Natural killer cell (primary cell): ENCODE results near the gene PRELP. TPM values are rescaled to one million over a fixed set of nuclear protein-coding genes. Genes with fewer than 3 reads are reported as not detected.

ENCODE experiments used
- ATAC-seq, 3 donors: fragments of 150-1000 bp in 2 of 3; fragments of 200-7000 bp in 1 of 3; cut with Tn5 transposase; 1 replicate in 1 of 3; 2 replicates in 2 of 3; pipeline ENCODE4 v1.10.0; 2021; ENCODE audit warnings: mild to moderate bottlenecking in 2 of 3, moderate library complexity in 2 of 3
- DNase-seq, 2 donors: peaks; one replicate each; pipeline versions ENCODE4 v3.0.0 to v3.0.0-alpha.2; 2013 to 2021; ENCODE audit warnings: mixed read lengths in 1 of 2
- H3K27ac ChIP-seq: one replicate; pipeline ENCODE4 v1.5.1; 2013; ENCODE audit warnings: mild to moderate bottlenecking, low read length
- H3K27me3 ChIP-seq: one replicate; pipeline ENCODE4 v1.6.1; 2013; ENCODE audit warnings: low read length; ENCODE audit not compliant: control insufficient read depth, insufficient read depth
- H3K36me3 ChIP-seq: one replicate; pipeline ENCODE4 v1.6.1; 2013; ENCODE audit warnings: low read length; ENCODE audit not compliant: control insufficient read depth, insufficient read depth
- H3K4me1 ChIP-seq: one replicate; pipeline ENCODE4 v1.6.1; 2013; ENCODE audit warnings: low read length; ENCODE audit not compliant: control insufficient read depth, insufficient read depth
- H3K4me3 ChIP-seq: one replicate; pipeline ENCODE4 v1.5.1; 2013; ENCODE audit warnings: low read length
- H3K9me3 ChIP-seq: one replicate; pipeline ENCODE4 v1.6.1; 2013; ENCODE audit warnings: low read length; ENCODE audit not compliant: control insufficient read depth, insufficient read depth
- H3K27ac Mint-ChIP-seq, 2 donors: one replicate each; pipeline ENCODE4 v1.8.0; 2022; ENCODE audit warnings: mild to moderate bottlenecking in 2 of 2, mixed read lengths in 2 of 2, moderate library complexity in 1 of 2
- H3K27me3 Mint-ChIP-seq, 2 donors: one replicate each; pipeline ENCODE4 v1.8.0; 2022; ENCODE audit warnings: low read depth in 2 of 2, mixed read lengths in 2 of 2
- H3K36me3 Mint-ChIP-seq: one replicate; pipeline ENCODE4 v1.8.0; 2022; ENCODE audit warnings: mixed read lengths
- H3K4me1 Mint-ChIP-seq, 2 donors: one replicate each; pipeline ENCODE4 v1.8.0; 2022; ENCODE audit warnings: mixed read lengths in 2 of 2
- H3K4me3 Mint-ChIP-seq: one replicate; pipeline ENCODE4 v1.8.0; 2022; ENCODE audit warnings: mild to moderate bottlenecking, moderate library complexity, mixed read lengths
- H3K9me3 Mint-ChIP-seq, 2 donors: one replicate each; pipeline ENCODE4 v1.8.0; 2022; ENCODE audit warnings: mixed read lengths in 2 of 2
- WGBS: methylation state at CpG from one replicate; pipeline ENCODE4 v1.1.7; 2013; ENCODE audit warnings: missing lambda C conversion rate; ENCODE audit not compliant: insufficient coverage; 5-methylcytosine and 5-hydroxymethylcytosine counted together
- intact Hi-C: fragments of 100-400 bp; cut with micrococcal nuclease; formaldehyde crosslinking; loops from one replicate; pipeline ENCODE4 v1.14.2; 2022
- total RNA-seq, 4 donors: library from RNA; stranded (reverse); fragments of 120-200 nt in 1 of 4; gene quantifications; one replicate each; pipeline versions ENCODE4 v1.2.3 to v1.2.4, GENCODE V29; 2013 to 2022
- TF ChIP-seq, protein P1 (sequence below): fragments of 200-600 bp; IDR thresholded peaks from one replicate; pipeline ENCODE4 v1.8.0; 2022; ENCODE audit warnings: antibody characterized with exemption

The PRELP gene
- total RNA-seq, 3 donors from 2014 or later (not counting 1 experiment from before 2014, with no cell fraction given): not detected

DNA sequence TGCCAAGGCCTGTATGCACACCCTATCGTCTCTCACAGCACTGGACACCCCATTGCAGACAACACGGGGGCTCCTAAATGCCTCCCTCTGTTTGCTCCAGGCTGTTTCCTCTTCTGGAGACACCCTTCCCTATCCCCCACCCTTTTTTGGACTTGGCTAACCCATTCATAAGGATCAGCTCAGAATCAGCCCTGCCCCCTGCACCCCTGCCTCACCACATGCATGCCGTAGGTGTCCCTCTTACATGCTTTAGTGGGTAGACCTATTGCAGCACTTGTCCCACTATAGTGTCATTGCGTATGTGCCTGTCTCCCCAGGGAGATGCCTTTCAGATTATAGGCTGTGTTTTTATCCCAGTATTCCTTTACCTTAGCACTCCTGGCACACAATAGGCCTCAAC is 49.2 kb downstream of the PRELP start:
- Mint-ChIP-seq H3K27ac (no peak overlapping the region), H3K9me3 (no peaks in the 10 kb centered on the region), H3K4me1 (peaks cover 0 to 4% of the 10 kb centered on the region in 2 donors), H3K4me3 (no peak overlapping the region), H3K27me3 (no peaks in the 10 kb centered on the region), H3K36me3 (no peaks in the 10 kb centered on the region)
- no peak overlapping the region for H3K4me3 ChIP-seq
- ATAC-seq: no peak
- WGBS: 92% methylated on average over 4 of the region's 4 CpGs
- H3K4me1 ChIP-seq: no peaks in the 10 kb centered on the region
- DNase-seq: no peak
- no peaks in the 10 kb centered on the region for H3K36me3 ChIP-seq
- H3K27me3 ChIP-seq: no peaks in the 10 kb centered on the region
- intact Hi-C loops: no loop called here
- TF ChIP-seq, protein P1, sequence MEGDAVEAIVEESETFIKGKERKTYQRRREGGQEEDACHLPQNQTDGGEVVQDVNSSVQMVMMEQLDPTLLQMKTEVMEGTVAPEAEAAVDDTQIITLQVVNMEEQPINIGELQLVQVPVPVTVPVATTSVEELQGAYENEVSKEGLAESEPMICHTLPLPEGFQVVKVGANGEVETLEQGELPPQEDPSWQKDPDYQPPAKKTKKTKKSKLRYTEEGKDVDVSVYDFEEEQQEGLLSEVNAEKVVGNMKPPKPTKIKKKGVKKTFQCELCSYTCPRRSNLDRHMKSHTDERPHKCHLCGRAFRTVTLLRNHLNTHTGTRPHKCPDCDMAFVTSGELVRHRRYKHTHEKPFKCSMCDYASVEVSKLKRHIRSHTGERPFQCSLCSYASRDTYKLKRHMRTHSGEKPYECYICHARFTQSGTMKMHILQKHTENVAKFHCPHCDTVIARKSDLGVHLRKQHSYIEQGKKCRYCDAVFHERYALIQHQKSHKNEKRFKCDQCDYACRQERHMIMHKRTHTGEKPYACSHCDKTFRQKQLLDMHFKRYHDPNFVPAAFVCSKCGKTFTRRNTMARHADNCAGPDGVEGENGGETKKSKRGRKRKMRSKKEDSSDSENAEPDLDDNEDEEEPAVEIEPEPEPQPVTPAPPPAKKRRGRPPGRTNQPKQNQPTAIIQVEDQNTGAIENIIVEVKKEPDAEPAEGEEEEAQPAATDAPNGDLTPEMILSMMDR: no peak
- H3K9me3 ChIP-seq: no peaks in the 10 kb centered on the region
- no peak overlapping the region for H3K27ac ChIP-seq

DNA sequence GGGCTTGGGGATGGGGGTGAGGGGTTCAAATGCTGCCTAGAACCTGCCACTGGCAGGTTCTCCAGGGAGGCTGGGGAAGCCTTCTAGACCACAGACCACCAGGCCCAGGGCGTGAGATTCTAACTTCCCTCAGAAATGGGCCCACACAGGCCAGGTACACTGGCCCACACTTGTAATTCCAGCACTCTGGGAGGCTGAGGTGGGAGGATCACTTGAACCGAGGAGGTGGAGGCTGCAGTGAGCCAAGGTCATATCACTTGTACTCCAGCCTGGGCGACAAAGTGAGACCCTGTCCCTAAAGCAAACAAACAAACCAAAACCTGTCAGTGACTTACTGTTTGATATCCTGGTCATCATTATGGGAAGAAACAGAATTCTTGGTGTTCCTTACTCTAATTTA is 50.1 kb downstream of the PRELP start:
- 79% methylated on average over 2 of the region's 3 CpGs for WGBS

DNA sequence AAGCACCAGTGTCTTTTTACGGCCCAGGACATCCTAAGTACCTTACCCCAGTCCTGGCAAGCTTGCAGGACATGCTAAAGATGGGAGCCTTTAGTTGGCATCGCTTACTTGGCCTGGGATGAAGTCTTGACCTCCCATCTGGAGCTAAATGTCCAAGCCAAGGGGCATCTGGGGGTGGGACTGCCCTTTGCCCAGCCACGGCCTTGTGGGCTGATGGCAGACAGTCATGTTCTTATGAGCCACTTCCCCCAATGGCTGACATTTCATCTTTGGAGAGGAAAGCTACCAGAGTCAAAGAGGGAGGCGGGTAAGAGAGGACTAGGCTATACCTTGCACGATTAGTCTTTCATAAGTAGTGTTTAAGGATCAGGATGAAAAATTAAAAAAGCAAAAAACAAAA is 50.5 kb downstream of the PRELP start:
- no peaks in the 10 kb centered on the region for H3K36me3 ChIP-seq
- Mint-ChIP-seq H3K27ac (no peak overlapping the region), H3K4me1 (peaks cover 0 to 4% of the 10 kb centered on the region in 2 donors), H3K4me3 (no peak overlapping the region), H3K9me3 (no peaks in the 10 kb centered on the region), H3K27me3 (no peaks in the 10 kb centered on the region), H3K36me3 (no peaks in the 10 kb centered on the region)
- no peaks in the 10 kb centered on the region for H3K27me3 ChIP-seq
- H3K4me1 ChIP-seq: no peaks in the 10 kb centered on the region
- TF ChIP-seq, protein P1: no peak
- DNase-seq (no peak), ATAC-seq (no peak)
- no peak overlapping the region for H3K4me3 ChIP-seq
- intact Hi-C loops: no loop called here
- WGBS: 86% methylated on average over 4 of the region's 5 CpGs
- H3K9me3 ChIP-seq: no peaks in the 10 kb centered on the region
- H3K27ac ChIP-seq: no peak overlapping the region

More for the DNA sequence above, 50.1 kb downstream of the PRELP start:
- Mint-ChIP-seq H3K4me3 (no peak overlapping the region), H3K36me3 (no peaks in the 10 kb centered on the region), H3K27me3 (no peaks in the 10 kb centered on the region), H3K4me1 (peaks cover 0 to 4% of the 10 kb centered on the region in 2 donors), H3K9me3 (no peaks in the 10 kb centered on the region), H3K27ac (no peak overlapping the region)
- H3K27me3 ChIP-seq: no peaks in the 10 kb centered on the region
- no peak overlapping the region for H3K4me3 ChIP-seq
- DNase-seq (no peak), ATAC-seq (no peak)
- TF ChIP-seq, protein P1: no peak
- intact Hi-C loops: no loop called here
- H3K9me3 ChIP-seq: no peaks in the 10 kb centered on the region
- H3K36me3 ChIP-seq: no peaks in the 10 kb centered on the region
- H3K27ac ChIP-seq: no peak overlapping the region
- H3K4me1 ChIP-seq: no peaks in the 10 kb centered on the region

DNA sequence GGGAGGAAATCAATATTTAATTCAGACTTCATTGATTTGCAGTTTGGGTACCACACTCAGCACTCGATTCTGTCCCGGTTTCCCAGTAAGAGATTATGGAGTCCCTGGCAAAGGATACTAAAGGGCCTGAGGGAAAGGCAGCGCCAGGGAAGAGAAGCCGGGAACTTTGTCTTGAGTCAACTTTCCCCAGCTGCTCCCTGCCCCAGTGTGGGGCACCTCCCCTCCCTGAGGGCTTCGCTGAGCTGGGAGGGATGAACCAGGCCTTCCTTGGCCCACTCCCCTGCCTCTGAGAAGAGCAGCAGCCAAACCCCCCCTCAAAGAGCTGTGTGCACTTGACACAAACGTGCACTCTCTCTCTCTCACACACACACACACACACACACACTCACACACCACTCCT is 51.0 kb downstream of the PRELP start:
- peak overlapping the region in 1 of 2 donors; percentile 0 for H3K27ac Mint-ChIP-seq
- TF ChIP-seq, protein P1: no peak
- ATAC-seq (no peak), DNase-seq (no peak)
- Histone ChIP-seq H3K27me3 (no peaks in the 10 kb centered on the region), H3K36me3 (no peaks in the 10 kb centered on the region), H3K27ac (no peak overlapping the region), H3K4me3 (no peak overlapping the region), H3K4me1 (no peaks in the 10 kb centered on the region), H3K9me3 (no peaks in the 10 kb centered on the region)
- intact Hi-C loops: no loop called here
- no peaks in the 10 kb centered on the region for H3K9me3 Mint-ChIP-seq
- no peaks in the 10 kb centered on the region for H3K27me3 Mint-ChIP-seq
- no peak overlapping the region for H3K4me3 Mint-ChIP-seq
- no peaks in the 10 kb centered on the region for H3K36me3 Mint-ChIP-seq
- 84% methylated on average over 6 of the region's 6 CpGs for WGBS
- peaks cover 0 to 4% of the 10 kb centered on the region in 2 donors for H3K4me1 Mint-ChIP-seq
